Measurements from ENCODE around the gene CKLF.
"Not testable (repeated sequence)": the region's sequence is repeated elsewhere in the genome, so short reads cannot be mapped to it uniquely, and the experiment has no call there.

The CKLF gene

DNA sequence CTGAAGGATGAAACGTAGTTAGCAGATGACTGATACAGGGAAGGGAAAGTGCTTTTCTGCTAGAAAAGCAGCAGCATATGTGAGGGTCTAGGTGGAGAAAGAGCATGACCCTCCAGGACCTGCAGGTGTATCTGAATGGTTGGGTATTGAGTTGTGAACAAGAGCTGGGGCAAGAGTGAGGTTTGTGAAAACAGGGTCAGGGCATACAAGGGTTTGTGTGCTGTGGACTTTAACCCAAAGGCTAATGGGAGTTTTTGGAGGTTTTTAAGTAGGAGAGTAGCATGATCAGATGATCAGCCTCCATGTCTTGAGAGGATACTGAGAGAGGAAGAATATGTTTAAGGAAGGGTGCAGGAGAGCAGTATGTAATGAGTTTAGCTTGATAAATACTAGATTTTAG lies 7.7 kb downstream of the CKLF start:
- Histone ChIP-seq H3K27me3 (ENCODE audit: insufficient read depth, low read length) (no peaks in the 10 kb centered on the region), H3K4me3 (ENCODE audit: low read length) (no peak overlapping the region), H3K9me3 (ENCODE audit: low read length) (no peaks in the 10 kb centered on the region), H3K36me3 (ENCODE audit: insufficient read depth, low read length) (peaks cover 11% of the 10 kb centered on the region), H3K4me1 (ENCODE audit: insufficient read depth, low read length) (no peaks in the 10 kb centered on the region), H2AFZ (ENCODE audit: low read depth, low read length) (no peak overlapping the region)

DNA sequence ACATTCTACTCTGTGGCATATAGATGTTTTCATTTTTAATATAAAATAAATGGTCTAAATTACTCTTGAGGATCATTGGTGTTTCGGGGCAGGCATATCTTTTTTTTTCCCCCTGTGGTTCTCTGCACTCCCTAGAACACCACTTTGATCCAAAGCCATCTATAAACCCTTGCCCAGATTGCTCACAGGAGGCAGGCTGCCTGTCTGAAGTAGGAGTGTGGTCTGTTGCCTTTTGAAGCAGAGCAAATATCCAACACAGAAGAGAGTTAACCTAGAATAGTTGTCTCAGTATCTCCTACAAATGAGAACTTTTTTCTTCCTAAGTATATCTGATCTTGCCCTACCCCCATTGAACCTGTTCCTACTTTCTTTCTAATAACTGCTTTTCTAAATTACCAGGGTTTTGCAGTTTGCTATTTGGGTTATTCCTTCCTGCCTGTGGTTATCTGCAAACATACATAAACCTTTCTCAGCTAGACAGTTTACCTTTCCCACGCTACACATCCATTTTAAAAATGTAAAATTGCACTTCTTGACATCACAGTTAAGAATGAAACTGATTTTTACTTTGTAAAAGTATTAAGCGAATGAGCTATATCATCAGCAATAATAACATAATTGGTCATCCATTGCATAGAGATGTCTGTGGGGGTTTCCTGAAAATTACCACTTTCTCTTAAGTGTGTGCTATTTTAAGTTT lies 9.2 kb downstream of the CKLF start:
- H3K4me3 ChIP-seq (ENCODE audit: low read length) = no peak overlapping the region
- no peak overlapping the region for H2AFZ ChIP-seq (ENCODE audit: low read depth, low read length)
- H3K36me3 ChIP-seq (ENCODE audit: insufficient read depth, low read length) = peaks cover 17% of the 10 kb centered on the region
- no peaks in the 10 kb centered on the region for H3K4me1 ChIP-seq (ENCODE audit: insufficient read depth, low read length)
- peaks cover 4% of the 10 kb centered on the region for H3K9me3 ChIP-seq (ENCODE audit: low read length)
- no peaks in the 10 kb centered on the region for H3K27me3 ChIP-seq (ENCODE audit: insufficient read depth, low read length)

DNA sequence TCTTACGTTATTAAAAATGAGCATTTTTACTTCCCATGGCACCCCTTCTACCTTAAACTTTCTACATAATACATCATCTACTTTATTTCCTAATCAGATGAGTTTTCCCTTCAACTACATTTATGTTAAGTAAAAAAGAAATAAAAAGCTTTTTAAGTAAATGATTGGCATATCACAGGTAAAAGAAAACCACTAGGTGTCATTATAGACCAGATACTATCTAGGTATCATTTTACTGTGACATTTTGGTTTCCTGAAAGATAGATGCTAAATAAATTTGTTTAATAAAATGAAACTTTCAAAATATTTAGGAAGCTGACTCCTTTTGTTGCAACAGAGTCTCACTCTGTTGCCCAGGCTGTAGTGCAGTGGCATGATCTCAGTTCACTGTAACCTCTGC lies 10.0 kb downstream of the CKLF start:
- no peak overlapping the region for H2AFZ ChIP-seq (ENCODE audit: low read depth, low read length)
- H3K27me3 ChIP-seq (ENCODE audit: insufficient read depth, low read length) = no peaks in the 10 kb centered on the region
- H3K9me3 ChIP-seq (ENCODE audit: low read length) = peaks cover 4% of the 10 kb centered on the region
- H3K4me3 ChIP-seq (ENCODE audit: low read length) = no peak overlapping the region
- no peaks in the 10 kb centered on the region for H3K4me1 ChIP-seq (ENCODE audit: insufficient read depth, low read length)
- H3K36me3 ChIP-seq (ENCODE audit: insufficient read depth, low read length) = peaks cover 20% of the 10 kb centered on the region

DNA sequence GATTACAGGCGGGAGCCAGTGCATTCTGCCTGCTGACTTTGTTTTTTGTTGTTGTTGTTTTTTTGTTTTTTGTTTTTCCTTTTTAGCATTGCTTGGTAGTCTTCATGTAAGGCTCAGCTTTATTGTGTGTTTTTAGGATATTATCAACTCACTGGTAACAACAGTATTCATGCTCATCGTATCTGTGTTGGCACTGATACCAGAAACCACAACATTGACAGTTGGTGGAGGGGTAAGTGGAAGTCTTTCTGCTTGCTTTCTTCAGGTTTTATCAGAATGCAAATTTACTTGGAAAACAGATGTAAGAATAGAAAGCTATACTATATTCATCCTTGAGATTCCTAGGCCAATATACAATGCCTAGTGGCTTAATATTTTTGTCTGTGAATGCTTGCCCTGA lies 10.6 kb downstream of the CKLF start:
- H3K36me3 ChIP-seq (ENCODE audit: insufficient read depth, low read length) = peaks cover 20% of the 10 kb centered on the region
- no peak overlapping the region for H3K4me3 ChIP-seq (ENCODE audit: low read length)
- H3K27me3 ChIP-seq (ENCODE audit: insufficient read depth, low read length) = no peaks in the 10 kb centered on the region
- no peaks in the 10 kb centered on the region for H3K4me1 ChIP-seq (ENCODE audit: insufficient read depth, low read length)
- peaks cover 4% of the 10 kb centered on the region for H3K9me3 ChIP-seq (ENCODE audit: low read length)
- H2AFZ ChIP-seq (ENCODE audit: low read depth, low read length) = no peak overlapping the region

DNA sequence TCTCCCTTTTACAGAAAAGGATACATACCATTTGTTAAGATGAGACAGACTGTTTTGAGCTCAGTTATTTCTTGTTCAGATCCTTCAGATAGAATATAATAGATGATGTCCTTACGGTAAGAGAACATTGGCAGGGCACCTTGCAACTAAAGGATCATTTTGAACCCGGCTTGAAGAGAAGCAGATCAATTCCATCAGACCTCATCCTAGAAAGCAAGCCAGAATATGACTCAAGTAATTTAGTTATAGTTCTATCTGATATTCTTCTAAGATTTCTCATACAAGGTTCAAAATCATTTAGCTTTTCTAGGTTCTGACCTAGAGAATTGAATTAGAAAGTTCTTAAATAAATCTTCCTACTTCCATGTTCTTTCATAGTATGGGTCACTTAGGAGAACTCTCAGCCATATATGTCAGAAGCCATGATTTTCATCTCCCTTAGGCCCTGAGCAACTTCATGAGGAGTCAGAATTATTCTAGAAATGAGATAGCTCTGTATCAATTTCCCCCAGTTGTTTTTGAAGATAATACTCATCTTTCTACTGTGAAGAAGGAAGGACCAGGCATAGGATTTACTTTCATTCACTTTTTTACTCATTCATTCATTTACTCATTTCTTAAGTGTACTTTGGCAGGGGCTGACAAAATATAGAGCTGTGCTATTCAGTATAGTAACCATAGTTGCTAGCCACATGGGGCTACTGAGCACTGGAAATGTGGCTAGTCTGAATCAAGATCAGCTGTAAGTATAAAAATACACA lies 11.4 kb downstream of the CKLF start:
- peaks cover 4% of the 10 kb centered on the region for H3K9me3 ChIP-seq (ENCODE audit: low read length)
- H2AFZ ChIP-seq (ENCODE audit: low read depth, low read length) = no peak overlapping the region
- no peak overlapping the region for H3K4me3 ChIP-seq (ENCODE audit: low read length)
- H3K27me3 ChIP-seq (ENCODE audit: insufficient read depth, low read length) = no peaks in the 10 kb centered on the region
- H3K4me1 ChIP-seq (ENCODE audit: insufficient read depth, low read length) = no peaks in the 10 kb centered on the region
- H3K36me3 ChIP-seq (ENCODE audit: insufficient read depth, low read length) = peaks cover 17% of the 10 kb centered on the region

DNA sequence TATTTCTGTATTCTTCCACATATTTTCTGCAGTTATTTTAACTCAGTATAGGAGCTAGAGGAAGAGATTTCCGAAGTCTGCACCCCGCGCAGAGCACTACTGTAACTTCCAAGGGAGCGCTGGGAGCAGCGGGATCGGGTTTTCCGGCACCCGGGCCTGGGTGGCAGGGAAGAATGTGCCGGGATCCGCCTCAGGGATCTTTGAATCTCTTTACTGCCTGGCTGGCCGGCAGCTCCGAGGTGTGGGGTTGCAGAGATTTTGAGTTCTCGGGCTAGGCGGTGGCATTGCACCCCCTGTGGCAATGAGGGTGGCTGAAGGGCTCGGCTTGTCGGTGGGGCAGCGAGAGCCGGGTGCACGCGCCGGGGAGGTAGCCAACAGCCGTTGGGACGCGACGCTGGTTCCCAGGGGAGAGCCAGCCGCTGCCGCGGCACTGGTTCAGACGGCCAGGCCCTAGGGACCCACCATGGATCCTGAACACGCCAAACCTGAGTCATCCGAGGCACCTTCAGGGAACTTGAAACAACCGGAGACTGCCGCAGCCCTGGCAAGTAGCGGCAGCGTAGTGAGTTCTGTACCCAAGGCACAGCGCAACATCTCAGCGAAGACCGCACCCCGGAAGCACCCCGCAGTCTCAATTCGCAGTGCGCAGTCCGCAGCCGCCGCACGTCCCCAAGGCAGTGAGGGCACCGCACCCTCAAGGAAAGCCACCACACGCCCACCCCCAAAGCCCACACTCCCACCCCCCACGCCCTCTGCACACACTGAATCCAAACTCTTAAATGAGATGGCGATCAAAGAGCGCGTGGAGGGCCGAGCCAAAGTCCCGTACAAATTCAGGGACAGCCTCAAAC lies 13.9 kb downstream of the CKLF start, which contains the start of gene CMTM1:
Gene CMTM1, plus strand, starts transcription at position 389 of the 851 bp plus-strand sequence. Its CDS starts 75 bp downstream, at position 464.
- no peak within 1 kb of the TSS for H2AFZ ChIP-seq (ENCODE audit: low read depth, low read length)
- peaks cover 4% of the 10 kb centered on the region for H3K9me3 ChIP-seq (ENCODE audit: low read length)
- no peaks in the 10 kb centered on the region for H3K27me3 ChIP-seq (ENCODE audit: insufficient read depth, low read length)
- H3K4me1 ChIP-seq (ENCODE audit: insufficient read depth, low read length) = no peaks in the 10 kb centered on the region
- no peak within 1 kb of the TSS for H3K4me3 ChIP-seq (ENCODE audit: low read length)
- H3K36me3 ChIP-seq (ENCODE audit: insufficient read depth, low read length) = peaks cover 15% of the 10 kb centered on the region

DNA sequence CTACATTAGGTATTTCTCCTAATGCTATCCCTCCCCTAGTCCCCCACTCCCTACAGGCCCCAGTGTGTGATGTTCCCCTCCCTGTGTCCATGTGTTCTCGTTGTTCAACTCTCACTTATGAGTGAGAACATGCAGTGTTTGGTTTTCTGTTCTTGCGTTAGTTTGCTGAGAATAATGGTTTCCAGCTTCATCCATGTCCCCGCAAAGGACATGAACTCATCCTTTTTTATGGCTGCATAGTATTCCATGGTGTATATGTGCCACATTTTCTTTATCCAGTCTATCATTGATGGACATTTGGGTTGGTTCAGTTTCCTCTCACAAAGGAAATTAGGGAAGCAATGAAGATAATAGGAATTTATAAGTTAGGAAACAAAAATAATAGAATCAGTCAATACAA lies 14.9 kb downstream of the CKLF start:
- not testable (repeated sequence) for H3K4me1 ChIP-seq (ENCODE audit: insufficient read depth, low read length); H3K27me3 ChIP-seq (ENCODE audit: insufficient read depth, low read length); H3K4me3 ChIP-seq (ENCODE audit: low read length); H2AFZ ChIP-seq (ENCODE audit: low read depth, low read length); H3K9me3 ChIP-seq (ENCODE audit: low read length)
- H3K36me3 ChIP-seq (ENCODE audit: insufficient read depth, low read length) = peaks cover 15% of the 10 kb centered on the region

DNA sequence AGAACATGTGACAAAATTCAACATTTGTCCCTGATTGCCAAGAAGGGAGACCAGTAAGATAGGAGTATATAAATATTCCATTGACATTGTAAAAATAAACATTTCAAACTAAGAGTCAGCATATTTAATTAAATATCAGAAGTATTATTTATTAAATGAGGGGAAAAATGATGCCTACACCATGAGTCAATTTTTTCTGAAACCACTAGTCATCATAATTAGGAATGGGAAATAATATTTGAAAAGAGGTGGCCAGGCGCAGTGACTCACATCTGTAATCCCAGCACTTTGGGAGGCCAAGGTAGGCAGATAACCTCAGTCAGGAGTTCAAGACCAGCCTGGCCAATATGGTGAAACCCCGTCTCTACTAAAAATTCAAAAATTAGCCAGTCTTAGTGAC lies 16.0 kb downstream of the CKLF start:
- Histone ChIP-seq H3K4me1 (ENCODE audit: insufficient read depth, low read length) (no peaks in the 10 kb centered on the region), H3K36me3 (ENCODE audit: insufficient read depth, low read length) (peaks cover 14% of the 10 kb centered on the region), H2AFZ (ENCODE audit: low read depth, low read length) (no peak overlapping the region), H3K4me3 (ENCODE audit: low read length) (no peak overlapping the region), H3K27me3 (ENCODE audit: insufficient read depth, low read length) (no peaks in the 10 kb centered on the region), H3K9me3 (ENCODE audit: low read length) (peaks cover 4% of the 10 kb centered on the region)

DNA sequence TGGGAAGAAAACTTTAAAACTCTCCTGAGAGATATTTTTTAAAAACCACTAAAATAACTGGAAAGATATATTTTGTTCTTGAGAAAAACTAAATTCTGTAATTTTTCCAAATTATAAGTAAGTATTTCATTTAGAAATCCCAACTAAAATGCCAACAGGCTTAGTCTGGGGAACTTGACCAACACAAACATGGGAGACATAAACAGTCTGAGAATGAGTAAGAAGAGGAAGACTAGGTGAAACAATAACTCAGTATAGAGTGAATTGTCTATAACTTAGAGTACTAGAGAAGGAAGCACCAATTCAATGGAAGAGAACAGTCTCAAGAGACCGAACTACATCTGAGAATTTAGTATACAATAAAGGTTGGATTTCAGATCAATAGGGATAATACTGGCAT lies 16.8 kb downstream of the CKLF start:
- Histone ChIP-seq H3K27me3 (ENCODE audit: insufficient read depth, low read length) (no peaks in the 10 kb centered on the region), H3K4me3 (ENCODE audit: low read length) (no peak overlapping the region), H2AFZ (ENCODE audit: low read depth, low read length) (no peak overlapping the region)

DNA sequence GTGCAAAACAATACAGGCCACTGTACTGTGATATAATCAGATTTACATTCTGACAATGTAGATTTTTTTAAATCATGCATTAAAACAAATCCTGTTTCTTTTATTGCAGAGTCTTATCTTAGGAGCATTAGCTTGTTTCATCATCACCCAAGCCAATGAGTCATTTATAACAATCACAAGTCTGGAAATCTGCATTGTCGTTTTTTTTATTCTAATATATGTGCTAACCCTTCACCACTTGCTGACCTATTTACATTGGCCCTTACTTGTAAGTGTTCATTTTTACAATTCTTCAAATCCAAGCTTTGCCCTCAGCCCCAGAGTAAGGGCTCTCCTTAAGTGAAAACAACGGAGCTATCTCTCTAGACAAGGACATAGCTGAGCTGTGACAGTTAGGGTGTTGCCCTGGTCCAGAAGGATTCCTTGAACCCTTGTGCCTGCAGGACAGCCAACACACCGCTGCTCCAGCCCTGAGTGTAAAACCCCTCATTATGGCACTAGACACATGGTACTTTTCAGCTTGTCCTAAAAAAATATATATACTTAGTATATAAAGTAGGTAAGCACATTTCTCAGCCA lies 17.5 kb downstream of the CKLF start:
- H3K36me3 ChIP-seq (ENCODE audit: insufficient read depth, low read length) = peaks cover 9% of the 10 kb centered on the region
- H3K4me3 ChIP-seq (ENCODE audit: low read length) = no peak overlapping the region
- no peak overlapping the region for H2AFZ ChIP-seq (ENCODE audit: low read depth, low read length)
- no peaks in the 10 kb centered on the region for H3K4me1 ChIP-seq (ENCODE audit: insufficient read depth, low read length)
- H3K9me3 ChIP-seq (ENCODE audit: low read length) = peaks cover 4% of the 10 kb centered on the region
- H3K27me3 ChIP-seq (ENCODE audit: insufficient read depth, low read length) = no peaks in the 10 kb centered on the region

More for the DNA sequence above, 16.8 kb downstream of the CKLF start:
- Histone ChIP-seq H3K4me1 (ENCODE audit: insufficient read depth, low read length) (no peaks in the 10 kb centered on the region), H3K9me3 (ENCODE audit: low read length) (peaks cover 4% of the 10 kb centered on the region), H3K36me3 (ENCODE audit: insufficient read depth, low read length) (peaks cover 12% of the 10 kb centered on the region)

DNA sequence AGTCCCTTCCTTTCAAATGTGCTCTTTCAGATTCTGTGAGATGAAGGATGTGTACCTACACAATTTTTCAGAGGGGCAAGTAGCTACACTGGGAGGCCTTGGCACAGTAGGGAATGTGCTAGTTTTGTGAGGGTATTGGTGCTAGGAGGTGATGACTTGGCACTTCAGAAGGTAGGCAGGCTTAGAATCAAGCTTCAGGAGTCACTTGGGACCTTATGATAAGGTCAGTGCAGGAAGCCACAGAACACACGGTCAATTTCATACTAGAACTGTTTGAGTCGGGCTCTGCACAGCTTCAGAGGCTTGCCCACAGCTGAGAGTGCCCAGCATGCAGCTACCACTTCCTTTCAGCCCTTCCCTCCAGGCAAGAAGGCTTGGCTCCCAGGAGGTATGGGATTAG lies 20.0 kb downstream of the CKLF start:
- H3K36me3 ChIP-seq (ENCODE audit: insufficient read depth, low read length) = no peaks in the 10 kb centered on the region
- H3K27me3 ChIP-seq (ENCODE audit: insufficient read depth, low read length) = no peaks in the 10 kb centered on the region
- no peaks in the 10 kb centered on the region for H3K4me1 ChIP-seq (ENCODE audit: insufficient read depth, low read length)
- H3K4me3 ChIP-seq (ENCODE audit: low read length) = no peak overlapping the region
- no peak overlapping the region for H2AFZ ChIP-seq (ENCODE audit: low read depth, low read length)
- no peaks in the 10 kb centered on the region for H3K9me3 ChIP-seq (ENCODE audit: low read length)

DNA sequence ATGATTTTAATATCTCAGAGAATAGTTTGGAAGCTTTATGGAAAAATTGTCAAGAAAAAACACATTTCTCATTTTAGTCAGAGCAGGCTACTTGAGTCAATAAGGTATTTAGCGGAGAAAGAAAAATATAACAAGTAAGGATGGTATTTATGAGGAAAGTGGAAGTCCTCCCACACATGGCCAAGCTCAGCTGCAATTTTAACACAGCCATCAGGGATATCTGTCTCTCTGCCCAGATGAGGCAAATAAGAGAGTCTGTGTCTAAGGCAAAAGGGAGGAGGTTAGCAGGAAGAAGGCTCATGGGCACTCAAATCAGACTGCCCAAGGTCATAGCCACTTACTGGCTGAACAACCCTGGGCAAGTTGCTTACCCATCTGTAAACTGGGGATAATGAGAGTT lies 21.7 kb downstream of the CKLF start:
- no peak overlapping the region for H3K4me3 ChIP-seq (ENCODE audit: low read length)

DNA sequence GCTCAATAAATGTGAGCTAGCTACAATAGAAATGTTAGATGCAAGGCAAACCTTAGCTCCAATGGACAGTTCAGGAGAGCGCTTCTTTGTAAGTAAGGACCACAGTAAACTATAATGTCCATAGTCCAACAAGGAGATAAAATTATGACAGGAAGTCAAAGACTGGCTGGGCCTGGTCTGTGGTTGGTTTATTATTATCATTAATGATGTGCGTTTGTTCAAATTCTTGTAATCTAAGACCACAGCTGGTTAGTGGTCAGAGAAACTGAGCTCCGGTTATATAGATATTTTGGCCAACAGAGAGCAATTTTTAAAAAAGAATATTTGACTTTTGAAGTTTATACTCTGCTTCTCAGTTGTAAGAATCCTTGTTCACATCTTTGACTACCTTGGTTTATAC lies 22.2 kb downstream of the CKLF start:
- H3K4me1 ChIP-seq (ENCODE audit: insufficient read depth, low read length) = no peaks in the 10 kb centered on the region
- H3K36me3 ChIP-seq (ENCODE audit: insufficient read depth, low read length) = no peaks in the 10 kb centered on the region
- no peaks in the 10 kb centered on the region for H3K27me3 ChIP-seq (ENCODE audit: insufficient read depth, low read length)
- H3K9me3 ChIP-seq (ENCODE audit: low read length) = no peaks in the 10 kb centered on the region
- H2AFZ ChIP-seq (ENCODE audit: low read depth, low read length) = no peak overlapping the region
- H3K4me3 ChIP-seq (ENCODE audit: low read length) = no peak overlapping the region

More for the DNA sequence above, 21.7 kb downstream of the CKLF start:
- Histone ChIP-seq H3K27me3 (ENCODE audit: insufficient read depth, low read length) (no peaks in the 10 kb centered on the region), H3K36me3 (ENCODE audit: insufficient read depth, low read length) (no peaks in the 10 kb centered on the region), H3K9me3 (ENCODE audit: low read length) (no peaks in the 10 kb centered on the region), H2AFZ (ENCODE audit: low read depth, low read length) (no peak overlapping the region), H3K4me1 (ENCODE audit: insufficient read depth, low read length) (no peaks in the 10 kb centered on the region)
